GM18505 (cell line): Measurements from ENCODE around the gene PSKH1.

Experiments
- ATAC-seq: cut with Tn5 transposase; IDR thresholded peaks from one replicate; pipeline ENCODE4 v1.9.1; 2021; ENCODE audit not compliant: unreplicated experiment
- POLR2A ChIP-seq: IDR thresholded peaks from 4 replicates; pipeline ENCODE4 v1.6.1; 2011; ENCODE audit warnings: borderline replicate concordance; ENCODE audit not compliant: insufficient read depth, insufficient read length; ENCODE audit errors: extremely low read depth

Gene PSKH1

DNA sequence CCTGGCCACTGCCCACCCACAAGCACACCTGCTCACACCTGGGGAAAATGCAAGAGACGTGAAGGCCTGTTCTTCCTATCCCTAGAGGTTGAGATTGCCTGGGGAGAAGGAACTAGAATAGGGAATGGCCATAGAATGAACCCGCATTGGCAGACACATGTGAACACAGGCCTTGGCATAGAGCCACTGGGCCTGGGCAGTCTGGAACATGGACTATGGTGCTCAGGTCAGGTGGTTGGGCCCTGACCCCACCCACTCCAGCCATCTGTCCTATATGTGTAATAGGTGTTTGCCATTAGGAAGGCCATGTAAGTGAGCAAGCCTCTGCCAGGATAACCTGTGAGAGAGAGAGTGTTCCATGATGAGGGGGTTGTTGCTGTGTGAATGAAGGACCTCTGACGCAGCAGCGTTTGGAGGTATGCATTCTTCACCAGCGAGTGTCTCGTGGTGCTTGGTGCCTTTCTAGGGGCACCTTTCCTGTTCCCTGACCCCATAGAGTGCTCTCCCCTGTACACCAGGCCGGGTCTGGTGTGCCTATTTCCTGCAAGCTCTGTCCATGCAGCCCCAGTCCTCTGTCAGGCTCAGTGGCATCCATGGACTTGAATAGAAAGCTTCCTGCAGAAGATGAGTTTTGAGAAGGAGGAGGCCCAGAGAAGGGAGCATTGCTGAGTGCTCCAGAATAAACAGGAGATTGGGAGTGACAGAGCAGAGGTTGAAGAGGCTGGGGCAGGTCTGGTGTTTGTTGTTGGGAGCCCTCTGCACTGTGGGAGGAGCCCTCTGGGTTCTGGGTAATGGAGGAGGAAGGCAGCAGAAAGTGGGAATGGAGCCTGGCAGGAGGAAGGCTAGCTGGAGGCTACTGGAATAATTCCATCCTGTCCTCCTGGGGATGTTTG is 23.0 kb downstream of the PSKH1 start:
- no peak for TF ChIP-seq POLR2A

DNA sequence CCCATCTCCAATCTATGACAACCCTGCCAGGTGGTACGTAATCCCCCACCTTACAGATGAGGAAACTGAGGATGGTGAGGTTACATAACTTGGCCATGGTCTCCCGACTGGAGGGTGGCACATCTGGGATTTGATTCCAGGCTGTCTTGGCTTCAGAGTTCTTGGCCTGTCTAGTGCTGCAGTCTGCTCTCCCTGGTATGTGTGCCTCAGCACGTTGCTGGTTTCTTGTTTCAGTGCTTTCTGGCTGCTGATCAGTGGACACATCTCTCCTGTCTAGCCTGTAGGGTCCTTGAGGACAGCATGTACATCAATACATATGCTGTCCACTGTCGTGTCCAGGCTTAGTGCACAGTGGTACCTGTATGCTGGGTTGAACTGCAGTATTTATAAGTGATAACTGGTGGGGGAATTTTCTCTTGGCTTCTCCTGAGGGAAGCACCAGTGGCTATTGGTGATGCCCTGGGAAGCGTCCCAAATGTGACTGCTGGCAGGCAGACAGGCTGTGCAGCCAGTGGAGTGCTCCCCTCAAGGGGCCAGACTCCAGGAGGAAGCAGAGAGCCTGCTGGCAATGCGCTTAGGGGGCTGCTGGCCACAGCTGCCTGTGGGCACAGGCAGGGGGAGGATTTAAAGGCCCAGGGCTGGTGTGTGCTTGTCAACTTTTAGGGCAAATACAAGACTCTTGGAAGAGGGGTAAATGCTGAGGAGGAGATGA is 24.2 kb downstream of the PSKH1 start:
- ATAC-seq, result no peak
- TF ChIP-seq POLR2A, result no peak

More for the DNA sequence above, 23.0 kb downstream of the PSKH1 start:
- ATAC-seq, result no peak

DNA sequence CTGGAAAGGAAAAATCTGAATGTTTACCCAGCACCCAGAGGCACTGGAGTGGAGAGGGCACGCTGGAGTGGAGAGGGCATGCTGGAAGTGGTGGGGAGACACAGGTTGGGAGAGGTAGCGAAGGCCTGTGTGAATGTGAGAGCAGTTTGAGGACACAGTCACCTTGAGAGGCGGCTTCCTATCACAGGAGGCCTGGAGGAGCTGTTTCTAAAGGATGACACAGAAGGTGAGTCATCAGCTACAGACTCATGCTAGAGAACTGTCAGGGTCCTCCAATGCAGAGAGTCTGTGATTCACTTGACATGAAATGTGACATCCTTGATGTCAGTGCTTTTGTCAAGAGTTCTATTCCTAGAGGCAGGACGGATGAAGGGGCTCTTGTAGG is 24.8 kb downstream of the PSKH1 start:
- ATAC-seq, result no peak
- TF ChIP-seq POLR2A, result no peak

DNA sequence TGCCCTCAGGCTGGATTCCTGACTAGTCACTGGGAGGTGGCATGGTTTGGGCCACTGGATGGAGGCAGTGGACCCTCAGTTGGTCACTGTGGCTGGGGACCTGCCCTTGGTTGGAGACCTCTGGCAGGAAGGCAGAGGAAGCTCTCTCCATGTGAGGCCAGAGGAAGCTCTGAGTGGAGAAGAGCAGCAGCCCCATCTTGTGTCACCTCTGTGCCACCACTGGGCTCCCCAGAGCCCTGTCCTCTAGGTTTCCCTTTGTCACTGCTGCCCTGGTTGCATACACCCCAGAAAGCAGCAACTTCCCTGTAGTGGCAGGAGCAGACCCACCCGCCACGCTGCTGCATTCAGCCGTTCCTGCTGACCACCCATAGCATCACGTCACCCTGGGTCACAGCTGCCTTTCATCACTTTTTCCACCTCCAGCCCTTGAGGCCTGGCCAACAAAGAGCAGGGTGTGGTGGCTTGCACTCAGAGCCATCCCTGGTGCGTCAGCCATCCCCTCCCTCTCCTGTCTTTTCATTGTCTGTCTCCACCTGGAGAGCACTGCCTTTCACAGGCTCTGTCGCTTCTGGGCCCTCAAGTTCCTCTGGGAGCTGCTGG is 26.7 kb downstream of the PSKH1 start:
- no peak for TF ChIP-seq POLR2A
- ATAC-seq, result no peak

DNA sequence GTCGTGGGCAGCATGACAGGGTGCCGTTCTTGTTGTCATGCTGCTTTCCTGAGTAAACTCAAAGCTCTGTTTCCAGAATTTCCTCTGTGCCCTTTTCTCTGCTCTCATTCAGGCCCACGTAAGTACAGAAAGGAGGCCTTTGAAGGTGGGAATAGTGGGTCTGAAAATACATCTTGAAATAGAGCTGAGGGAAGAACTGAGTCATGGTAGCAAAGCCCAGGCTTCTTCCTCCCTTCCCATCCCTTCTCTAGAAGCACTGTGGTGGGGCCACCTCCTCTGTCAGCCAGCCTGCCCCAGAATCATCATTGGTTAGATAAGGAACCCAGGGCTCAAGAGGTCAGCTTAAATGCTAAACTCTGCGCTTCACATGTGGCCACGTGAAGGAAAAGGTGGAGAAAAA is 29.2 kb downstream of the PSKH1 start:
- ATAC-seq, result no peak

DNA sequence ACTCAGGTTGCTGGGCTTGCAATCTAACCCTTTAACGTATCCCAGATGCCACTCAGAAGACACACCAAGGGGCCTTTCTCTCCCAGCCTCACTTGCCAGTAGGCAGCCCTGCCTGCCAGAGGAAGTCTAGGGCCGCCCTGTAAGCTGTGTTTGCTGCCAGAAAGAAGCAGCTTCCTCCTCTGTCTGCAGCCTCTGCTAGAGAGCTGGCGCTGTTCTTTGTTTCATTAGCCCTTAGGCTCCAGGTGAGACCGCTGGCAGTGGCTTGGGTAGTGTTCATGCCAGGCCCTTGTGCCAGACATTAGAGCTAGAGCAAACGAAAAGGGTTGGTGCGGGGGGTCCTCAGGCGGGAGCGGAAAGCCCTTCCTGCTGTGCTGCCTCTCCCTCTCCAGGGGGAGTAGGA is 29.7 kb downstream of the PSKH1 start:
- no peak for TF ChIP-seq POLR2A

More for the DNA sequence above, 29.2 kb downstream of the PSKH1 start:
- TF ChIP-seq POLR2A, result no peak

DNA sequence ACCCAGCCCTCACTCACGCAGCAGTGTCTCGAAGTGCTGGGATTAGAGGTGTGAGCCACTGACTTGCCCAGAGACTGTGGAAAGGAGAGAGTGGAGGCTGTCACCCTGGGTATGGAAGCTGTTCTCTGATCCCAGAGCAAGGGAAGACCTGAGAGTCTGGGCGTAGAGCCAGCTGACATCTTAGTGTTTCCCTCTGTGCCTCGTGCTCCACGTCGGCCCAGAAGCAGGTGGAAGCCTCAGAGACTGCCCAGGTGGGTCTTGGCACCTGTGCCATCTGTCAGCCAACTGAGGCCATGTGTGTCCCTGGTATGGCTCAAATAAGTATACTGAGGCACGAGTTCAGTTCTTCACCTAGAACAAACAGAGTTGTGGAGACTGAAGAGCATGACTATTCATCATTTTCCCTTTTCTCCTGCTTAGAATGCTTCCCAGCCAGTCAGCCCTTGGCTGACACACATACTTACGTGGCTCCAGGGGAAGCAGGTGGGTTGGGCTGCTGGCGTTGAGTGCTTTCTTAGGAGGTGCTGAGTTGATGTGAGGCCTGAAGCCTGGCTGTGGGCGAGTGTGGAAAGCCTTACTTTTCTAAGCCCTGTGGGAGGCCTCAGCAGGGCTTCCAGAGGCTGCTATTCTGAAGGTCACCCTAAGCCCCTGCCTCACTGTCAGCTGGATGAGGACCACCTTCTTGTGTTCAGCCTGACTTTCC is 30.5 kb downstream of the PSKH1 start:
- no peak for ATAC-seq
- no peak for TF ChIP-seq POLR2A

More for the DNA sequence above, 29.7 kb downstream of the PSKH1 start:
- ATAC-seq, result no peak

DNA sequence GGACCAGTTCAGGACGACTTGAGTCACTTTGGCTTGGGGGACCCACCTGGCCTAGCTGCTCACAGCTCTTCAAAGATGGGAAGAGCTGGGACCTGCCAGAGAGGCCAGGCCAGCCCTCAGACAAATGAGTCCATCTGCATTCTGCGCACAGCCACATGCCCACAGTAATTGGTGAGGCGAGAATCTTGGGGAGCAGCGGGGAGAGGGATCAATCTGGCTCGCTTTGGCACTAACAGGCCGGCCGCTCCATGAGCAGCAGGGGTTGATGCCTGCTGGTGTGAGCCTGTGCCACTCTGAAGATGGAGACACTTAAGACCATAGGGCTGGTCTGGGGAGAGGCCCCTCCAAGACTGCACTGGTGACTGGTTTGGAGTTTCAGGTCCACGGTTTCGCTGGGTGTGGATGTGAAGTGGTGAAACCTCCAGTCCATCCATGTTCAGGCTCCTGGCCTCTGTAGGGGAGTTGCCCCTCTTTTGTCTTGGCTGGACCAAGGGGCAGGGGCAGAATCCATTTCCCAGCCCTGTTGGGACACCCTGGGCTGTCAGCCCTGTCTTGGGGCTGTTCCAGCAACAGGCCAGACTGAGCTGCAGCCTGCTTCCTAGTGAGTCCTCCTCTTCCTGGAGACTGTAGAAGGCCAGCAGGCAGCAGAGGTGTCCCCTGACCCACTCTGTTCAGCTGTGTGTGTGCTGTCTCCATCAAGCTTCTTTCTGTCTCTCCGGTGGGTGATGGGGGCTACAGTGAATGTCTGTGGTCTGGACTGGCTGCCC is 31.3 kb downstream of the PSKH1 start:
- ATAC-seq, result no peak
- no peak for TF ChIP-seq POLR2A

DNA sequence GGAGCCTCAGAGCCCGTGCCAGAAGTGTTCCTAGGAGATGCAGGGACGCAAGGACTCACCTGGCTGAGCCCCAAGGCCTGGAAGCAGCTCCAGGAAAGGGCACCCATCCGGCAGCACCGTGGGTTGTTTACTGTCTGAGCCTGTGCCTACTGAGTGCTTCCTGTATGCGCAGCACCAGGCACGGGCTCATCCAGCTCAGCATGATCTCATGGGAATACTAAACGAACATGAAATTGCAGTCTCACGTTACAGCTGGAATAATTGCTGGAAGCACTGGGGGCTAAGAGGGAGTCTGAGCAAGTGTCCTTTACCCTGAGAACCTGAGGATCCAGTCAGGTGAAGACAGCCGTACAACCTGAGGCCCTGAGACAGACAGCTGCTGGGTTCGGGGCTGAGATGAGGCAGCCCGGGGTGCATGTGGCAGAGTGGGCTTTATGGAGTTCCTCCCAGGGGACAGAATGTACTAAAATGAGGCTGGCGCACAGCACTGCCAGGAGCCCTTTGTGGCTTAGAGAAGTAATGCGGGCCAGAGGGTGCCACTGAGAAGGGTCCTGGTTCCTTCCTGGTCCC is 33.2 kb downstream of the PSKH1 start:
- TF ChIP-seq POLR2A, result no peak
- no peak for ATAC-seq

DNA sequence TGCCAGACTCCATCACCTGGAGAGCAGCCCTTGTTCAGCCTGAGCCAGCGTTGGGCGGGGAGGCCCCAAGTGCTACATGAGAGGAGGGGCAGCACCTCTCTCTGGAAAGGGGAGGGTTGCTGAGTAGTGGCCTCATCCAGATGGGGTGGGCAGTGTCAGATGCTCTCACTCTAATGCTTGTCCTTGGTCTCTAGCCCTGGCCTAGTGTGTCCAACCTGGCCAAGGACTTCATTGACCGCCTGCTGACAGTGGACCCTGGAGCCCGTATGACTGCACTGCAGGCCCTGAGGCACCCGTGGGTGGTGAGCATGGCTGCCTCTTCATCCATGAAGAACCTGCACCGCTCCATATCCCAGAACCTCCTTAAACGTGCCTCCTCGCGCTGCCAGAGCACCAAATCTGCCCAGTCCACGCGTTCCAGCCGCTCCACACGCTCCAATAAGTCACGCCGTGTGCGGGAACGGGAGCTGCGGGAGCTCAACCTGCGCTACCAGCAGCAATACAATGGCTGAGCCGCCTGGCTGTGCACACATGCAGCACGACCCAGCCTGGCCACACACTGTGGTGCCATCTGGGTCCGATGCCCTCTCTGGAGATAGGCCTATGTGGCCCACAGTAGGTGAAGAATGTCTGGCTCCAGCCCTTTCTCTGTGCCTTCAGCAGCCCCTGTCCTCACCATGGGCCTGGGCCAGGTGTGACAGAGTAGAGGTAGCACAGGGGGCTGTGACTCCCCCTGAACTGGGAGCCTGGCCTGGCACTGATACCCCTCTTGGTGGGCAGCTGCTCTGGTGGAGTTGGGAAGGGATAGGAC is 34.3 kb downstream of the PSKH1 start:
- peak; percentile 19 for TF ChIP-seq POLR2A
- ATAC-seq, result no peak

DNA sequence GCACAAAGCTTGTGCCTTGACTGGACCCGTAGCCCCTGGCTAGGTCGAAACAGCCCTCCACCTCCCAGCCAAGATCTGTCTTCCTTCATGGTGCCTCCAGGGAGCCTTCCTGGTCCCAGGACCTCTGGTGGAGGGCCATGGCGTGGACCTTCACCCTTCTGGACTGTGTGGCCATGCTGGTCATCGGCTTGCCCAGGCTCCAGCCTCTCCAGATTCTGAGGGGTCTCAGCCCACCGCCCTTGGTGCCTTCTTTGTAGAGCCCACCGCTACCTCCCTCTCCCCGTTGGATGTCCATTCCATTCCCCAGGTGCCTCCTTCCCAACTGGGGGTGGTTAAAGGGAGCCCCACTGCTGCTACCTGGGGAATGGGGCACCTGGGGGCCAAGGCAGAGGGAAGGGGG is 35.1 kb downstream of the PSKH1 start:
- no peak for TF ChIP-seq POLR2A
- no peak for ATAC-seq
